Endothelial cell (in vitro differentiated cells): ENCODE results near the gene CDKAL1. TPM values are rescaled to one million over a fixed set of nuclear protein-coding genes. Genes with fewer than 3 reads are reported as not detected.
"Not testable (repeated sequence)": the region's sequence is repeated elsewhere in the genome, so short reads cannot be mapped to it uniquely, and the experiment has no call there.

Experiments
- DNase-seq: peaks from one replicate; pipeline ENCODE4 v3.0.0; 2021; ENCODE audit warnings: low spot score
- H3K27ac Mint-ChIP-seq: one replicate; pipeline ENCODE4 v1.8.0; 2021; ENCODE audit warnings: mixed read lengths, inconsistent platforms; ENCODE audit not compliant: unreplicated experiment
- H3K27me3 Mint-ChIP-seq: one replicate; pipeline ENCODE4 v1.8.0; 2021; ENCODE audit warnings: mild to moderate bottlenecking, moderate library complexity, mixed read lengths, inconsistent platforms; ENCODE audit not compliant: unreplicated experiment
- H3K36me3 Mint-ChIP-seq: one replicate; pipeline ENCODE4 v1.8.0; 2021; ENCODE audit warnings: mild to moderate bottlenecking, low read depth, mixed read lengths, inconsistent platforms; ENCODE audit not compliant: unreplicated experiment
- H3K4me1 Mint-ChIP-seq: one replicate; pipeline ENCODE4 v1.8.0; 2021; ENCODE audit warnings: mild to moderate bottlenecking, mixed read lengths, inconsistent platforms; ENCODE audit not compliant: unreplicated experiment
- H3K4me3 Mint-ChIP-seq: one replicate; pipeline ENCODE4 v1.8.0; 2021; ENCODE audit warnings: mild to moderate bottlenecking, mixed read lengths, inconsistent platforms; ENCODE audit not compliant: unreplicated experiment
- H3K9me3 Mint-ChIP-seq: one replicate; pipeline ENCODE4 v1.8.0; 2021; ENCODE audit warnings: mixed read lengths, inconsistent platforms; ENCODE audit not compliant: unreplicated experiment
- total RNA-seq: library from RNA; stranded (reverse); fragmentation: NEBNext Ultra II Directional; extraction: Animal tissue kit (Norgen Biotek cat#: 25700); gene quantifications from one replicate; pipeline ENCODE4 v1.2.1, GENCODE V29; 2021; ENCODE audit not compliant: unreplicated experiment
- TF ChIP-seq, protein P1 (sequence below): fragments of 200-600 bp; sonication (generic); IDR thresholded peaks from one replicate; pipeline ENCODE4 v1.5.0; 2021; ENCODE audit warnings: antibody characterized with exemption; ENCODE audit not compliant: unreplicated experiment

CDKAL1 gene
- total RNA-seq, 1 donor from 2014 or later: 43.9 TPM

- Mint-ChIP-seq H3K36me3 (peaks cover 16% of the 10 kb centered on the region), H3K4me3 (no peak overlapping the region), H3K27ac (no peak overlapping the region), H3K9me3 (no peaks in the 10 kb centered on the region), H3K4me1 (peaks cover 9% of the 10 kb centered on the region), H3K27me3 (no peaks in the 10 kb centered on the region)
- no peak for DNase-seq
- TF ChIP-seq, protein P1, sequence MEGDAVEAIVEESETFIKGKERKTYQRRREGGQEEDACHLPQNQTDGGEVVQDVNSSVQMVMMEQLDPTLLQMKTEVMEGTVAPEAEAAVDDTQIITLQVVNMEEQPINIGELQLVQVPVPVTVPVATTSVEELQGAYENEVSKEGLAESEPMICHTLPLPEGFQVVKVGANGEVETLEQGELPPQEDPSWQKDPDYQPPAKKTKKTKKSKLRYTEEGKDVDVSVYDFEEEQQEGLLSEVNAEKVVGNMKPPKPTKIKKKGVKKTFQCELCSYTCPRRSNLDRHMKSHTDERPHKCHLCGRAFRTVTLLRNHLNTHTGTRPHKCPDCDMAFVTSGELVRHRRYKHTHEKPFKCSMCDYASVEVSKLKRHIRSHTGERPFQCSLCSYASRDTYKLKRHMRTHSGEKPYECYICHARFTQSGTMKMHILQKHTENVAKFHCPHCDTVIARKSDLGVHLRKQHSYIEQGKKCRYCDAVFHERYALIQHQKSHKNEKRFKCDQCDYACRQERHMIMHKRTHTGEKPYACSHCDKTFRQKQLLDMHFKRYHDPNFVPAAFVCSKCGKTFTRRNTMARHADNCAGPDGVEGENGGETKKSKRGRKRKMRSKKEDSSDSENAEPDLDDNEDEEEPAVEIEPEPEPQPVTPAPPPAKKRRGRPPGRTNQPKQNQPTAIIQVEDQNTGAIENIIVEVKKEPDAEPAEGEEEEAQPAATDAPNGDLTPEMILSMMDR: no peak
Observed at GRCh38 chr6:20746024-20746423, 211.8 kb downstream of the CDKAL1 start.

DNA sequence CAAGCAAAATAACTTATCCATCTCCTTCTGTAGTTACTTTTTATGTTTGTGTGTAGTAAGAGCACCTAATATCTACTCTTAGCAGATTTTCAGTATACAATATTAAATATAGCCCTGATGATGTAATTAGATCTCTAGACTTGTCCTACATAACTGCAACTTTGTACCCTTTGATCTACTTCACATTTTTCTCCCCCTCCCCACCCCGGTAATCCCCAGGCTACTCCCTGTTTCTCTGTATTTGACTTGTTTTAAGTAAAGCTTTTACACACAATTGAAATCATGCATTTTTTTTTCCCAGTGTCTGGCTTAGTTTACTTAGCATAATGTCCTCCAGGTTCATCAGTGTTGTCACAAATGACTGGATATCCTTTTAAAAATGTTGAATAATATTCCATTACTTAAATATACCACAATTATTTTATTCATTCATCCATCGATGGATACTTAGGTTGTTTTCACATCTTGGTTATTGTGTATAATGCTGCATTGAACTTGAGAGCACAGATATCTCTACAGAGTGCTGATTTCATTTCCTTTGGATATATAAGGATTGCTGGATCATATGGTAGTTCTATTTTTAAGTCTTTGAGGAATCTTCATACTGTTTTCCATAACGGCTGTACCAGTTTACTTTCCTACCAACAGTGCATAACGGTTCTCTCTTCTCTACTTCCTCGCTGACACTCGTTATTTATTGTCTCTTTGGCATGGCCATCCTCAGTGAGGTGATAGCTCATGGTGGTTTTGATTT lies 212.7 kb downstream of the CDKAL1 start:
- Mint-ChIP-seq H3K4me3 (no peak overlapping the region), H3K9me3 (no peaks in the 10 kb centered on the region), H3K27ac (no peak overlapping the region), H3K36me3 (peaks cover 8% of the 10 kb centered on the region), H3K27me3 (no peaks in the 10 kb centered on the region), H3K4me1 (peaks cover 9% of the 10 kb centered on the region)
- TF ChIP-seq, protein P1: no peak
- no peak for DNase-seq

GRCh38 chr6:20747991-20748390 lies 213.7 kb downstream of the CDKAL1 start:
- Mint-ChIP-seq H3K27me3 (no peaks in the 10 kb centered on the region), H3K27ac (no peak overlapping the region), H3K4me3 (no peak overlapping the region), H3K36me3 (peaks cover 6% of the 10 kb centered on the region), H3K4me1 (peaks cover 8% of the 10 kb centered on the region), H3K9me3 (no peaks in the 10 kb centered on the region)
- DNase-seq: no peak
- TF ChIP-seq, protein P1: no peak

- Mint-ChIP-seq H3K9me3 (no peaks in the 10 kb centered on the region), H3K27ac (peak overlapping the region; percentile 58), H3K36me3 (peaks cover 12% of the 10 kb centered on the region), H3K27me3 (no peaks in the 10 kb centered on the region), H3K4me1 (no peaks in the 10 kb centered on the region), H3K4me3 (no peak overlapping the region)
- no peak for DNase-seq
- TF ChIP-seq, protein P1: no peak
Observed at GRCh38 chr6:20751293-20751935, 217.2 kb downstream of the CDKAL1 start.

DNA sequence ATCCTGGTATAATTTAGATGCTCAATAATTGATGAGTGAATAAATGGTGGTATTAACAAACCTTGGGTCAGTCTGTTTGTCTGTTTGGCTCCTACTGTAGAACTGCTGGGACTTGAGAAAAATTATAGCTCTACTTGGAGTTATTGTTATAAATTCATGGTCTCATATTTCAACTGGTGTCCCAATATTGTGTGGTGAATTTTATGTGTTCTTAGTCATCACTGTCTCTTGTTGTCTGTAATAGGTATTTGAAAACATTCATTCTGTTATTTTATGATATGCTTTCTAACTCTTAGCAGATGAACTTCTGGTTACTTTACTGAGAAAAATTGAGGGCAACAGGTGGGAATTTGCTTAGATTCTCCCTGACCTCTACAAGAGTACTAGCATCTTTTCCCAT lies 221.4 kb downstream of the CDKAL1 start:
- Mint-ChIP-seq H3K4me1 (no peaks in the 10 kb centered on the region), H3K27me3 (peaks cover 2% of the 10 kb centered on the region), H3K27ac (no peak overlapping the region), H3K36me3 (peaks cover 5% of the 10 kb centered on the region), H3K4me3 (no peak overlapping the region), H3K9me3 (no peaks in the 10 kb centered on the region)
- DNase-seq: no peak
- TF ChIP-seq, protein P1: no peak

- H3K27ac Mint-ChIP-seq, H3K9me3 Mint-ChIP-seq, DNase-seq, H3K27me3 Mint-ChIP-seq, H3K36me3 Mint-ChIP-seq, H3K4me3 Mint-ChIP-seq, H3K4me1 Mint-ChIP-seq: not testable (repeated sequence)
Observed at GRCh38 chr6:20756584-20757147, 222.4 kb downstream of the CDKAL1 start.
